Stimulated activated CD8-positive, alpha-beta memory T cell treated with anti-CD3 and anti-CD28 coated beads, Interleukin-4, amount 100 ng/mL, for 1 hour (primary cell): ENCODE data around the gene FAM9B.
"Not testable (repeated sequence)": the region's sequence is repeated elsewhere in the genome, so short reads cannot be mapped to it uniquely, and the experiment has no call there.

Source experiments
- DNase-seq, 2 donors: peaks; one replicate each; pipeline ENCODE4 v3.0.0-alpha.2; 2020; ENCODE audit warnings: low read depth in 2 of 2, low spot score in 1 of 2

The FAM9B gene

GRCh38 chrX:9033989-9034388 is at the start of gene FAM9B:
FAM9B (minus strand) TSS chrX:9034127; CDS start chrX:9032986, 1,141 bp downstream.
- no peak for DNase-seq

- DNase-seq, result no peak
Measured at GRCh38 chrX:9081271-9081670, 47.3 kb upstream of the FAM9B start.

DNA sequence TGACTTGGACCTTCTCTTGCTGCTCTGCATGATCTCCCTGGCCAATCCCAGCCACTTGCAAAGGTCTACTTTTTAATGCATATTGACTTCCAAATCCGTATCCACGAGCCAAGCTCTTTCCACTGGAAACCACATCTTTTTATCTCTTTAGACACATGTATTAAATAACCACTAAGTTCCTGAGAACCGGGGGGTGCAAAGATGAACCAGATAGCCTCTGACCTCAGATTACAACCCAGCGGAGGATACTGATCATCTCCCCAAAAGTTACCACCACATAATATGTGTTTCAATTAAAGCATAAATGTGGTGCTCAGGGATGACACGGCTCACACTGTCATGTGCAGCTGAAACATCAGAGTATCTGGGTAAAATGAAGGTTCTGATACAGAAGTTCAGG is 40.4 kb upstream of the FAM9B start:
- DNase-seq, result no peak

DNA sequence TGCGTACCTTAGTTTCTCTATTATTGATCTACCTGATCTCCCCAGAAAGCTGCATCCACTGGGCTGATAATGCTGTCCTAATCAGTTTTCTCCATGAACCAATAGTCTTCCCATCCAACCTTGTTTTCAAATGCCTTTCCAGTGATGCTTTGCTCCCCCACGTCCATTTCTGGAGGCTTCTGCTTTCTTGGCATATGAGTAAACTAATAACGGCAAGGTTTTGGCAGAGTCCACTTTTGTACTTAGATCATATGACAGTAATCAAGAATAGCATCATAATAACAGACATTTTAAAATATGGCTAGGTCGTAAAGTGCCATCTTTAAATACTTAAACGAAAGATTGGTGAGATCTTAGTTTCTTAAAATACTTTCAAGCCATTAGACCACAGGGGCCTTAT is 38.4 kb upstream of the FAM9B start:
- no peak for DNase-seq

- no peak for DNase-seq
Measured at GRCh38 chrX:9071031-9071650, 37.2 kb upstream of the FAM9B start.

DNA sequence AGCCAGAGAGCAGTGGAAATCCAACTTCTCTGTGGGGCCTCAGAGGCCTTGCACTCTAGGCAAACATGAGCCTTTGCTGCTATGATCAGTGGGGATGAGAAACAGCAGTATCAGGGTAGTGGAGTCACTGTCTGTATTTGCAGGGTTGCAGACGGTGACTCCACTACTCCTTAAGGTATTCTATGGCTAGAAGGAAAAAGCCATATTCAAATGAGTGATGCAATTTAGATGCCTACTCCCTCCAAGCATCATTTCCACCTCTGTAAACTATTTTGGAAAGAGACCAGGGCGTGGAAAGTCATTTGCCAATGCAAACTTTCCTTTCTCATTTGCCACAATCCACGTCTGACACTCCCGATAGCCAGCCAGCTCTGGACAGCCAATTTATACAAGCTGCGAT is 35.6 kb upstream of the FAM9B start:
- no peak for DNase-seq

GRCh38 chrX:9064694-9065093 is 30.8 kb upstream of the FAM9B start:
- DNase-seq, result no peak

DNA sequence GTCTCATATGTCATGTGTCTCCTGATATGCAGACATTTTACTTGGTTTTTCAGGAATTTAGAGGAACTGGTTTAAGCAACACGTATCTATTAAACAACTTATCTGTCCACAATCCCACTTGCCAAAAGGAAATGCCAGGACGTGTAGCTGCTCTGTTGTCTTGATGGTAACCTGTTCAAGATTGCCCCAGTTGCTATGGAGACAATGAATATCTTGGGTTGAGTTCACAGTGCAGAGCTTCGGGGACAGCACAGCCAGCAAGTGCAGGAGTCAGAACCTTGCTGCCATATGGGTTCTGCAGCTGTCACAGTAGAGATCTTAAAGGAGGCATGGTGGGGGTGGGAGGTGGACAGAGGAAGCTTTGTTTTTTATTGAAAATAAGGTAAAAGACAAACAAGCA is 28.7 kb upstream of the FAM9B start:
- DNase-seq, result no peak

- DNase-seq, result no peak
Measured at GRCh38 chrX:9055354-9055753, 21.4 kb upstream of the FAM9B start.

GRCh38 chrX:9052081-9052480 is 18.2 kb upstream of the FAM9B start:
- no peak for DNase-seq

- DNase-seq, result no peak
Measured at GRCh38 chrX:9050331-9050730, 16.4 kb upstream of the FAM9B start.

DNA sequence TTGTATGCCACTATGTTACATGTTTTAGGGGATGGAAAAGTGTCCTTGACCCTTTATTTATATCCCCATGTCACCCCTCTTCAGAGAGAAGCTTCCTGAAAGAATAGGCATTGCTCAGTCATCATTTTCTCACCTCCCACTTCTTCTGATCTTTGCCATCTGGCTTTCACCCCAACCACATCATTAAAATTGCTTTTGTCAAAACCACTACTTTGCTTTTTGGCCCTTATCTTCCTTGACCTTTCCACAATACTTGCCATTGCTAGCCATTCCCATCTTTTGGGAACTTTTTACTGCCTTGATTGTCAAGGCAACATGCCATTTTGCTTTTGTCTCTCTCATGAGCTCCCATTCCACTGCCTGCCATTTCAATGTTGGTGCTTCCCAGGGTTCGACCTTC is 14.9 kb upstream of the FAM9B start:
- no peak for DNase-seq

DNA sequence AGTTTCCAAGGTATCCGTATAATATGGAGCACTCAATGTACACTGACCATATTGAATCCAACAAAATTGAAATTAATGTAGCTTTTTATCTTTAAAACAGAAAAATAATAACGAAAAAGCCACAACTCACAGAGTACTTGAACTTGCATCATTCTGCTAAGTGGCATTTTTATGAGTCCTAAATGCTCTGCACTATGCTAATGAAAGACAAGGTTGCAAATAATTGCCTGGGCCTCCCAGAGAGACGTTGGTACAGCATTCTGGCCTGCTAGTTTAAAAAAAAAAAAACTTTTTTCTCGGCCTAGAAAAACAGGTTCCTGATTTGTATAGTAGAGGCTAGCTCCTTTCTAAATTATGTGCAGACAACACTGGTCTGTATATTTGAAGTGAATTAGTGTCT is 4.3 kb upstream of the FAM9B start:
- no peak for DNase-seq

DNA sequence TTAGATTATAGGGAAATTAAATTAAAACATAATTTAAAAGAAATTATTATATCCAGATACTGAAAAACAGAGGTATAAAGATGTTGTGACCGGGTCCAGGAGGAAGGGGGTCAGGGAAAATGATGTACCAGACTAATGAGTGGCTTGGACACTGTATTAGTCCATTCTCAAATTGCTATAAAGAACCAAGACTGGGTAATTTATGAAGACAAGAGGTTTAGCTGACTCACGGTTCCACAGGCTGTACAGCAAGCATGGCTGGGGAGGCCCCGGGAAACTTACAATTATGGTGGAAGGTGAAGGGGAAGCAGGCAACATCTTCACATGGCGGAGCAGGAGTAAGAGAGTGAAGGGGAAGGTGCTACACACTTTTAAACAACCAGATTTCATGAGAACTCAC is 3.4 kb upstream of the FAM9B start:
- no peak for DNase-seq

DNA sequence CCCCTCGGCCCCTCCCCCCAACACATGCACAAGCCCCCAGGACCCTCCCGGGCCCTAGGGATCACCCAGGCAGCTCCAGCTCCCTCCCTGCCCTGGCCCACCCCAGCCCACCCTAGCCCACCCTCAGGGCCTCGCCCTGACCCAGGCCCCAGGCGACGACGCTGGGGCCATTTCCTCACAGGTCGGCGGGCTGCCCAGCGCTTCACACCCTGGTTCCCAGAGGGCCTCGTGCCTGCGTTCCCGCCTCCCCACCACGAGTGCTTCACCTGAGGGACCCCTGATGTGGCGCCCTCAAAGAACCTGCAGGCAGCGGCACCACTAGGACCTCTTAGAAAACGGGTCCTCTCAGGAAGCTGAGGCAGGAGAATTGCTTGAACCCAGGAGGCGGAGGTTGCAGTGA is 341 bp downstream of the FAM9B start:
- DNase-seq, result no peak

GRCh38 chrX:9033179-9033578 is 748 bp downstream of the FAM9B start:
- no peak for DNase-seq

DNA sequence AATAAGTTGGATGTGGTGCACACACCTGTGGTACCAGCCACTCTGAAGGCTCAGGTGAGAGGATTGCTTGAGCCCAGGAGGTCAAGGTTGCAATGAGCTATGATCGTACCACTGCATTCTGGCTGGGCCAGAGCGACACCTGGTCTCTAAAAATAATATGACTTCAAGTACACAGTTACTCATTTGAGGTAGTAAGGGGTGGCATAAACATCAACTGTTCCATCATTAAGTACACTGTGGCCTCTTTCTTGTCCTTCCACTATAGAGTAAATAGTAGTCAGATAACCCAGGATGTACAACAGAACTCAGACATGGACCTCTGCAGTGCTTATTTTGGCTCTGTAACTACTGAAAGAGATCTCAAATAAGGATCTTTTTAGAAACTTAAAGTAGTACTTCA is 10.6 kb downstream of the FAM9B start:
- no peak for DNase-seq

- no peak for DNase-seq
Measured at GRCh38 chrX:9019151-9019550, 14.8 kb downstream of the FAM9B start.

- not testable (repeated sequence) for DNase-seq
Measured at GRCh38 chrX:9018332-9018731, 15.6 kb downstream of the FAM9B start.

GRCh38 chrX:9003041-9003440 is 30.9 kb downstream of the FAM9B start:
- no peak for DNase-seq

DNA sequence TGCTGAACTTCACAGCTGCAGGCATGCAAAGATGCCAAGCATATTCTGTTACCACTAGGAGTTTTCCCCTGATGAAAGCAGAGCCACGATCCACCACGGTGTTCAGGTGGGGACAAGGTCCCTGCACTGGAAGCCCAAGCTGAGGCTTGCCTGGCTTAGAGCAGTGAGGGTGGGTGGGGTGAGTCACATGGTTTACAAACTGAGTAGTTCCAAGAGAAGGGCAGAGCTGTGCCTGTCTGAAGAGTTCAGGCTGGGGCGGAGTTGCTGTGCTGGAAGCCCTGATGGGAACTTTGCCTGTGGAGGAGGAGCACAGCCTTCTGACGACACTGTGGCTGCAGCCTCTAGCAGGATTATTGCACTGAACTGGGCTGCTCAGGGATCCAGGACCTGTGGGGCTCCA is 45.5 kb downstream of the FAM9B start:
- no peak for DNase-seq

- DNase-seq, result no peak
Measured at GRCh38 chrX:8987672-8988250, 46.2 kb downstream of the FAM9B start.

GRCh38 chrX:8984231-8984630 is 49.7 kb downstream of the FAM9B start:
- DNase-seq, result no peak
